Astrocyte (in vitro differentiated cells and primary cell): ENCODE measurements around the gene HNRNPL.

Source experiments
- CTCF ChIP-seq: IDR thresholded peaks from 2 replicates; pipeline ENCODE4 v1.5.1; 2011; ENCODE audit warnings: low read depth, mild to moderate bottlenecking, inconsistent platforms, low read length, moderate library complexity; ENCODE audit not compliant: insufficient read depth
- EZH2 ChIP-seq: IDR thresholded peaks from 2 replicates; pipeline ENCODE4 v1.6.1; 2012; ENCODE audit warnings: mild to moderate bottlenecking, low read length, inconsistent platforms; ENCODE audit not compliant: insufficient read depth

GRCh38 chr19:38836983-38837626 lies 12.7 kb downstream of the HNRNPL start:
- TF ChIP-seq CTCF (no peak), EZH2 (no peak)
